Thymus (tissue), 11 donors: Measurements from ENCODE around the gene CAVIN3. TPM values are rescaled to one million over a fixed set of nuclear protein-coding genes. Genes with fewer than 3 reads are reported as not detected.

Source experiments
- DNase-seq, 9 donors: peaks; one replicate each; pipeline ENCODE4 v3.0.0-alpha.2; 2013; ENCODE audit warnings: low spot score in 9 of 9, low read depth in 6 of 9, missing footprints in 1 of 9
- H3K27ac ChIP-seq, 2 donors: one replicate each; pipeline ENCODE4 v1.5.1; 2013; ENCODE audit warnings: control low read depth in 1 of 2, low read depth in 1 of 2, low read length in 1 of 2, mild to moderate bottlenecking in 1 of 2, moderate library complexity in 1 of 2
- H3K27me3 ChIP-seq, 2 donors: one replicate each; pipeline ENCODE4 v1.5.1; 2013; ENCODE audit warnings: low read length in 1 of 2; ENCODE audit not compliant: control insufficient read depth in 2 of 2, insufficient read depth in 1 of 2
- H3K36me3 ChIP-seq, 2 donors: one replicate each; pipeline ENCODE4 v1.5.1; 2013; ENCODE audit warnings: low read length in 1 of 2, mild to moderate bottlenecking in 1 of 2, moderate library complexity in 1 of 2; ENCODE audit not compliant: control insufficient read depth in 2 of 2, insufficient read depth in 2 of 2
- H3K4me1 ChIP-seq, 2 donors: one replicate each; pipeline ENCODE4 v1.5.1; 2013; ENCODE audit warnings: low read length in 2 of 2; ENCODE audit not compliant: control insufficient read depth in 2 of 2, insufficient read depth in 2 of 2
- H3K4me3 ChIP-seq, 2 donors: one replicate each; pipeline ENCODE4 v1.5.1; 2013; ENCODE audit warnings: low read length in 2 of 2, control low read depth in 1 of 2, mild to moderate bottlenecking in 1 of 2
- H3K9me3 ChIP-seq, 2 donors: one replicate each; pipeline ENCODE4 v1.5.1; 2013; ENCODE audit warnings: low read length in 1 of 2, mild to moderate bottlenecking in 1 of 2; ENCODE audit not compliant: control insufficient read depth in 2 of 2, insufficient read depth in 1 of 2
- WGBS: extraction: QIAGEN DNeasy Blood & Tissue Kit; methylation state at CpG from one replicate; pipeline ENCODE4 v1.1.7; 2013; 5-methylcytosine and 5-hydroxymethylcytosine counted together
- polyA plus RNA-seq: library from polyadenylated mRNA; stranded (reverse); fragments of 200-250 nt; gene quantifications from one replicate; pipeline ENCODE4 v1.2.3, GENCODE V29; 2013
- total RNA-seq: library from RNA; stranded (reverse); fragments of 120-200 nt; gene quantifications from one replicate; pipeline ENCODE4 v1.2.4, GENCODE V29; 2013
- donor health status: healthy.

The CAVIN3 gene
- total and polyA plus RNA-seq, 2 donors, result 7.5 to 22.5 TPM

DNA sequence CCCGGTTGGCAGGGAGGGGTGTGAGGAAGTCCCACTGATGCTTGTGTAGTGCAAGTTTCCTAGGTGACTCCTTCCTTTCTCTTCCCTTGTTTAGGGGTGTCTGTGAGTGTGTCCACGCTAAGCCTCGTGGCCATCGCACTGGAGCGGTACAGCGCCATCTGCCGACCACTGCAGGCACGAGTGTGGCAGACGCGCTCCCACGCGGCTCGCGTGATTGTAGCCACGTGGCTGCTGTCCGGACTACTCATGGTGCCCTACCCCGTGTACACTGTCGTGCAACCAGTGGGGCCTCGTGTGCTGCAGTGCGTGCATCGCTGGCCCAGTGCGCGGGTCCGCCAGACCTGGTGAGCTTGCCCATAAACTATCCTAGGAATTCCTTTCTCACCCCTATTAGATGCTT, 50.3 kb downstream of the CAVIN3 start:
- Histone ChIP-seq H3K4me3 (no peak overlapping the region), H3K27me3 (peaks cover 0 to 26% of the 10 kb centered on the region in 2 donors), H3K27ac (no peak overlapping the region), H3K4me1 (no peaks in the 10 kb centered on the region), H3K36me3 (no peaks in the 10 kb centered on the region), H3K9me3 (no peaks in the 10 kb centered on the region)
- 91% methylated on average over 24 of the region's 24 CpGs for WGBS
- DNase-seq, result no peak

Other genes with a start within 250 kb of the CAVIN3 start
- not detected for gene OR56B4, start 212.8 kb downstream of the CAVIN3 start, total RNA-seq
- gene OR56B4, start 212.8 kb downstream of the CAVIN3 start, polyA plus RNA-seq, result not detected
- not detected for gene OR52B2, start 150.2 kb downstream of the CAVIN3 start, total RNA-seq
- gene OR52B2, start 150.2 kb downstream of the CAVIN3 start, polyA plus RNA-seq, result not detected
- gene OR52W1, start 121.3 kb downstream of the CAVIN3 start, total RNA-seq, result not detected
- 0.02 TPM for gene OR52W1, start 121.3 kb downstream of the CAVIN3 start, polyA plus RNA-seq
- not detected for gene C11orf42, start 114.9 kb downstream of the CAVIN3 start, total RNA-seq
- not detected for gene C11orf42, start 114.9 kb downstream of the CAVIN3 start, polyA plus RNA-seq
- gene FHIP1B, start 85.9 kb downstream of the CAVIN3 start, total RNA-seq, result 13.0 TPM
- gene FHIP1B, start 85.9 kb downstream of the CAVIN3 start, polyA plus RNA-seq, result 68.2 TPM
- 0.05 TPM for gene CNGA4, start 81.4 kb downstream of the CAVIN3 start, total RNA-seq
- 0.27 TPM for gene CNGA4, start 81.4 kb downstream of the CAVIN3 start, polyA plus RNA-seq
- not detected for gene CCKBR, start 60.7 kb downstream of the CAVIN3 start, total RNA-seq
- 0.11 TPM for gene CCKBR, start 60.7 kb downstream of the CAVIN3 start, polyA plus RNA-seq
- gene SMPD1, start 70.0 kb upstream of the CAVIN3 start, total RNA-seq, result 17.4 TPM
- gene SMPD1, start 70.0 kb upstream of the CAVIN3 start, polyA plus RNA-seq, result 68.8 TPM
- gene APBB1, start 98.6 kb upstream of the CAVIN3 start, total RNA-seq, result 47.0 TPM
- gene APBB1, start 98.6 kb upstream of the CAVIN3 start, polyA plus RNA-seq, result 70.6 TPM
- gene HPX, start 120.5 kb upstream of the CAVIN3 start, total RNA-seq, result 0.38 TPM
- gene HPX, start 120.5 kb upstream of the CAVIN3 start, polyA plus RNA-seq, result 1.9 TPM
- 2.8 TPM for gene TRIM3, start 153.4 kb upstream of the CAVIN3 start, total RNA-seq
- gene TRIM3, start 153.4 kb upstream of the CAVIN3 start, polyA plus RNA-seq, result 8.3 TPM
- 27.4 TPM for gene ARFIP2, start 160.8 kb upstream of the CAVIN3 start, total RNA-seq
- gene ARFIP2, start 160.8 kb upstream of the CAVIN3 start, polyA plus RNA-seq, result 40.7 TPM
- 18.7 TPM for gene TIMM10B, start 161.0 kb upstream of the CAVIN3 start, total RNA-seq
- gene TIMM10B, start 161.0 kb upstream of the CAVIN3 start, polyA plus RNA-seq, result 18.5 TPM
- gene DNHD1, start 176.8 kb upstream of the CAVIN3 start, total RNA-seq, result 3.4 TPM
- gene DNHD1, start 176.8 kb upstream of the CAVIN3 start, polyA plus RNA-seq, result 21.6 TPM